GM21717 (cell line): ENCODE data around the gene EVI5.
"Not testable (repeated sequence)": the region's sequence is repeated elsewhere in the genome, so short reads cannot be mapped to it uniquely, and the experiment has no call there.

Experiments used
- ATAC-seq: cut with Tn5 transposase; IDR thresholded peaks from one replicate; pipeline ENCODE4 v1.9.1; 2021; ENCODE audit warnings: mild to moderate bottlenecking, moderate library complexity; ENCODE audit not compliant: unreplicated experiment

The EVI5 gene

GRCh38 chr1:92583821-92584760 lies 200.8 kb downstream of the EVI5 start:
- peak; percentile 81 for ATAC-seq

- no peak for ATAC-seq
These were observed 207.5 kb downstream of the EVI5 start for GRCh38 chr1:92577261-92577895.

GRCh38 chr1:92575123-92575522 lies 209.8 kb downstream of the EVI5 start:
- ATAC-seq, result no peak

- ATAC-seq, result no peak
These were observed 212.4 kb downstream of the EVI5 start for GRCh38 chr1:92572520-92572919.

GRCh38 chr1:92571578-92571977 lies 213.3 kb downstream of the EVI5 start:
- no peak for ATAC-seq

GRCh38 chr1:92567211-92567868 lies 217.6 kb downstream of the EVI5 start:
- ATAC-seq, result no peak

GRCh38 chr1:92563457-92564216 lies 221.3 kb downstream of the EVI5 start:
- ATAC-seq, result peak; percentile 96

- ATAC-seq, result no peak
These were observed 228.6 kb downstream of the EVI5 start for GRCh38 chr1:92556350-92556749.

GRCh38 chr1:92554216-92554615 lies 230.7 kb downstream of the EVI5 start:
- no peak for ATAC-seq

GRCh38 chr1:92551916-92552315 lies 233.0 kb downstream of the EVI5 start:
- ATAC-seq, result no peak

- no peak for ATAC-seq
These were observed 240.1 kb downstream of the EVI5 start for GRCh38 chr1:92544756-92545165.

GRCh38 chr1:92543131-92544055 lies 241.5 kb downstream of the EVI5 start:
- no peak for ATAC-seq

GRCh38 chr1:92538413-92539061 lies 246.4 kb downstream of the EVI5 start:
- peak; percentile 66 for ATAC-seq

- peak; percentile 87 for ATAC-seq
These were observed 246.9 kb downstream of the EVI5 start for GRCh38 chr1:92538048-92538412.

GRCh38 chr1:92536980-92537884 lies 247.7 kb downstream of the EVI5 start:
- ATAC-seq, result peak; percentile 61

- ATAC-seq, result no peak
These were observed 248.5 kb downstream of the EVI5 start for GRCh38 chr1:92536211-92536979.

GRCh38 chr1:92532371-92532770 lies 252.5 kb downstream of the EVI5 start:
- ATAC-seq, result not testable (repeated sequence)

- not testable (repeated sequence) for ATAC-seq
These were observed 253.0 kb downstream of the EVI5 start for GRCh38 chr1:92531939-92532338.
